Heart left ventricle (tissue), 13 donors: ENCODE measurements around the gene AP4E1.
"Not testable (repeated sequence)": the region's sequence is repeated elsewhere in the genome, so short reads cannot be mapped to it uniquely, and the experiment has no call there.

Source experiments
- POLR2A ChIP-seq, 2 donors: fragments of 450-650 bp; IDR thresholded peaks; one replicate each; pipeline ENCODE4 v1.6.1; 2017; ENCODE audit warnings: antibody characterized with exemption in 2 of 2, mild to moderate bottlenecking in 2 of 2, moderate library complexity in 2 of 2
- TF ChIP-seq, protein P1 (sequence below), 12 donors: fragments of 200-600 bp; sonication (generic) in 4 of 12; IDR thresholded peaks; one replicate each; pipeline versions ENCODE4 v1.5.0 to v1.8.0; 2018 to 2022; ENCODE audit warnings: antibody characterized with exemption in 12 of 12, mild to moderate bottlenecking in 5 of 12
- donor health status: ischemic (EF 13 %, LVEDD 7.1; RV severe dilation, severe dysfunction).
- donor health status: DM: no; HTN: yes; CAD: no.
- donor health status: DM: no; HTN: no; CAD: no.
- donor health status: ischemic (EF 25% LVEDD 6.9; RV normal size, moderate dysfunction).
- donor health status: ischemic (EF 25% LVEDD 5.7; RV mildly dilated, moderate dysfunction).
- donor health status: ischemic (EF 35%, LVEDD 5.7; RV mildly dilated, moderate dysfunction).
- donor health status: nonischemic (EF 11% LVEDD 7.7; RV severe dilation, severe dysfunction).
- donor health status: DM: yes; HTN: yes; CAD: no.
- donor health status: PGD.
- donor health status: ischemic (EF 29% LVEDD 5.4; RV normal size, mild dysfunction).
- donor health status: nonischemic (EF 23%, LVEDD 6.1; RV moderate dilation, normal function).

DNA sequence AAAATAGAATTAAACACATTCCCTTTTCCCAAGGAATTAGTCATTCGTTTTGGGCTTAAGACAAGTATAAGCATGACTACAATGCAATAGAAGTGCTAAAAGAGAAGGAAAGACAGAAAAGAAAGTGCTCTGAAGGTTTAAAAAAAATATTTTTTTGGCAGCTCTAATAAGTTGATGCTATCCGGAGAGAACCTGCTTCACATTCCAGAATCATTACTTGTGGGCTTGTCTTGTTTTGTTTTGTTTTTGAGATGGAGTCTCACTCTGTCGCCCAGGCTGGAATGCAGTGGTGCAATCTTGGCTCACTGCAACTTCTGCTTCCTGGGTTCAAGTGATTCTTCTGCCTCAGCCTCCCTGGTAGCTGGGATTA, 1.9 kb downstream of the AP4E1 start:
- TF ChIP-seq, protein P1, sequence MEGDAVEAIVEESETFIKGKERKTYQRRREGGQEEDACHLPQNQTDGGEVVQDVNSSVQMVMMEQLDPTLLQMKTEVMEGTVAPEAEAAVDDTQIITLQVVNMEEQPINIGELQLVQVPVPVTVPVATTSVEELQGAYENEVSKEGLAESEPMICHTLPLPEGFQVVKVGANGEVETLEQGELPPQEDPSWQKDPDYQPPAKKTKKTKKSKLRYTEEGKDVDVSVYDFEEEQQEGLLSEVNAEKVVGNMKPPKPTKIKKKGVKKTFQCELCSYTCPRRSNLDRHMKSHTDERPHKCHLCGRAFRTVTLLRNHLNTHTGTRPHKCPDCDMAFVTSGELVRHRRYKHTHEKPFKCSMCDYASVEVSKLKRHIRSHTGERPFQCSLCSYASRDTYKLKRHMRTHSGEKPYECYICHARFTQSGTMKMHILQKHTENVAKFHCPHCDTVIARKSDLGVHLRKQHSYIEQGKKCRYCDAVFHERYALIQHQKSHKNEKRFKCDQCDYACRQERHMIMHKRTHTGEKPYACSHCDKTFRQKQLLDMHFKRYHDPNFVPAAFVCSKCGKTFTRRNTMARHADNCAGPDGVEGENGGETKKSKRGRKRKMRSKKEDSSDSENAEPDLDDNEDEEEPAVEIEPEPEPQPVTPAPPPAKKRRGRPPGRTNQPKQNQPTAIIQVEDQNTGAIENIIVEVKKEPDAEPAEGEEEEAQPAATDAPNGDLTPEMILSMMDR (IDR thresholded peaks at IDR 0.05), result not testable (repeated sequence)
- TF ChIP-seq POLR2A (IDR thresholded peaks at IDR 0.05), result not testable (repeated sequence)
